GM12865 (cell line): ENCODE data around the gene REX1BD.
A peak's percentile ranks its signal among the peaks of the same experiment; 100 is the strongest.

Experiments
- DNase-seq: peaks from one replicate; pipeline ENCODE4 v3.0.0; 2010; ENCODE audit warnings: low read depth
- H3K4me3 ChIP-seq: 2 replicates; pipeline ENCODE4 v1.5.1; 2011; ENCODE audit warnings: mild to moderate bottlenecking, low read depth, low read length, control low read depth
- CTCF ChIP-seq: IDR thresholded peaks from 2 replicates; pipeline ENCODE4 v1.5.1; 2011; ENCODE audit warnings: low read length, control low read depth, low read depth, inconsistent platforms; ENCODE audit not compliant: insufficient read depth; ENCODE audit errors: missing control alignments

REX1BD gene

DNA sequence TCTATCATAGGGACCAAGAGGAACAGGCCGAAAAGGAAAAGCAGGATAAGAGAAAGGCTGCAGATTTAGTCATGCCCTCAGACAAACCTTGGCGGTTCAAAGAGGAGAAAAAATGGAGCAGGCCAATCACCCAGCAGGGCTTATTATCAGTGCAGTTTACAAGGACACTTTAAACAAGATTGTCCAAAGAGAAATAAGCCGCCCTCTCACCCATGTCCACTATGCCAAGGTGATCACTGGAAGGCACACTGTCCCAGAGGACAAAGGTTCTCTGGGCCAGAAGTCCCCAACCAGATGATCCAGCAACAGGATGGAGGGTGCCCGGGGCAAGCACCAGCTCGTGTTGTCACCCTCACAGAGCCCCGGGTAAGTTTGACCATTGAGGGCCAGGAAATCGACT, 8.3 kb upstream of the REX1BD start:
- DNase-seq = no peak
- H3K4me3 ChIP-seq = no peak overlapping the region
- no peak for TF ChIP-seq CTCF

- TF ChIP-seq CTCF = no peak
- DNase-seq = peak; percentile 54
- H3K4me3 ChIP-seq = no peak overlapping the region
Observed at GRCh38 chr19:18586306-18586705, 2.3 kb upstream of the REX1BD start.

DNA sequence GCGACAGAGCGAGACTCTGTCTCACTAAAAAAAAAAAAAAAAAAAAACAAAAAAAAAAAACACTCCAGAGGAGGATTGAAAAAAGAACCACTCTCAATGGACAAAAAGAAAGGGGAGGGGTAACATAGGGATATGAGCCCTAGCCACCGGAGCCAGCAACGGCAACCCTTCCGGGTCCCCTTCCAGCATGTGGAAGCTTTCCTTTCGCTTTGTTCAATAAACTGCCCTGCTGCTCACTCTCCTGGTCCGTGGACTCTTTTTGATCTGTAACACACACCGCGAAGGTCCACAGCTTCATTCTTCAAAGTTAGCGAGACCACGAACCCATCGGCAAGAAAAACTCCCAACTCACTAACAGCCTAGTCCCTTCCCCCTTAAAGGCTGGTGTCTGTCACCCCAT, 1.0 kb upstream of the REX1BD start:
- no peak for TF ChIP-seq CTCF
- no peak for DNase-seq
- H3K4me3 ChIP-seq = peak overlapping the region; percentile 75

DNA sequence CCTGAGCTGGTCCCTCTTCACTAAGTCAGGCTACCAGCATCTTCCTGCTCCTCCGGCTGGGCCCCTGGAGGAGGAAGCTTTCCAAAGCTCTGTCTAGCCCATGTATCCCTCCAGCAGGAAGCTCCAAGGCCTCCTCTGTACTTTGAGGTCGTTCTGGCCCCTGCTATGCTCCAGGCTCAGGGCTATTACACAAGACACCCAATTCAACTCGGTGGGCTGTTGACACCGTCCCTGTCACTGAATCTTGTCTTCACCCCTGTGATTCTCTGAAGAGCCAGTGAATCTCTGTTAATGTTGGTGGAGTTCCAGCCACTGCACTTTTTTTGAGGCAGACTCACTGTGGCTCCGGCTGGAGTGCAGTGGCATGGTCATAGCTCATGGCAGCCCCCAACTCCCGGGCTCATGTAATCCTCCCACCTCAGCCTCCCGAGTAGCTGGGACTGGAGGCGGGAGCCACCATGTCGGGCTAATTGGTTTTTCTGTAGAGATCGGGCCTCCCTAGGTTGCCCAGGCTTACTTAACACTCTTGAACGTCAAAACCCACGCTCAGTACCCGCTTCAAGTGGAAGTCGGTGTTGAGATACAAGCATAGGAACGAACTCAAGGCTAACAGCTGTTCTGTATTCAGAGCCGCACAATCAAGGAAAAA, 512 bp upstream of the REX1BD start:
- DNase-seq = no peak
- peak overlapping the region; percentile 75 for H3K4me3 ChIP-seq
- TF ChIP-seq CTCF = no peak

DNA sequence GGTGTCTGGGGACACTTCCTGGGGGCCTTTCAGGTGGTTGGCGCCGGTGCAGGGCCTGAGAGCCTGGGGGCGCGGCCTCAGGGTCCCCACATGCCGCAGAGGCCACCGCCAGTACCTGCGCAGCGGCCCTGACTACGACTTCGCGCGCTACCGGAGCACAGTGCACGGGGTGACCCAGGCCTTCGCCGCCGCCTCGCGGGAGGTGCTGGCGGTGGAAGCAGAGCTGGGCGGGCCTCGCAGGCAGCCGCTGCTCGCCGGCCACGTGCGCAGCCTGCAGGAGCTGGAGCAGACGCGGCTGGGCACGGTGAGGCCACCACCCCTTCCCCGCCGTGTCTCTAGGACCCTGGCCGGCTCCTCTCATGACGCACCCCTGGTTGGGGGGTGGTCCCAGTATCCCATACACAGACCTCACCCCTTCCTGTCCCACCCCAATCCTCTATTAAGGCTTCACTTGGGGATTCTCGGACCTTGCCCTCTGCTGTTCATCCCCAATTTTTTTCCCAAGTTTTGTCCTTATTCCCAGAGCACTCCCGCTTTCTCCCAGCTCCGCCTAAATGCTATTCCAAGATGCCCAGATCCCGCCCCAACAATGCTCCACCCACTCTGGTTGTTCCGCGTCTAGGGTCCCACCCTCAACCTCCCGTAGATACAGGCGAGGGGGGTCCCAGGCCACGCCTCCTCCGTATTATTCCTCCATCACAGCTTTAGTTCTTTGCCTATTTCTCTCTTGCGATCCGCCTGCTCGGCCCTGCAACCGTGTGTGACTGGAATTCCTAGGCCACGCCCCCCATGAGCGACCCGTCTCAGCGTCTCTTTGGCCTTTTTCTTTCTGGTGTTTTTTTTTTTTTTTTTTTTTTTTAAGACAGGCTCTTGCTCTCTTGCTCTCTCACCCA, 1.0 kb downstream of the REX1BD start:
- peak overlapping the region; percentile 75 for H3K4me3 ChIP-seq
- TF ChIP-seq CTCF = peak; percentile 14
- DNase-seq = peak; percentile 87

DNA sequence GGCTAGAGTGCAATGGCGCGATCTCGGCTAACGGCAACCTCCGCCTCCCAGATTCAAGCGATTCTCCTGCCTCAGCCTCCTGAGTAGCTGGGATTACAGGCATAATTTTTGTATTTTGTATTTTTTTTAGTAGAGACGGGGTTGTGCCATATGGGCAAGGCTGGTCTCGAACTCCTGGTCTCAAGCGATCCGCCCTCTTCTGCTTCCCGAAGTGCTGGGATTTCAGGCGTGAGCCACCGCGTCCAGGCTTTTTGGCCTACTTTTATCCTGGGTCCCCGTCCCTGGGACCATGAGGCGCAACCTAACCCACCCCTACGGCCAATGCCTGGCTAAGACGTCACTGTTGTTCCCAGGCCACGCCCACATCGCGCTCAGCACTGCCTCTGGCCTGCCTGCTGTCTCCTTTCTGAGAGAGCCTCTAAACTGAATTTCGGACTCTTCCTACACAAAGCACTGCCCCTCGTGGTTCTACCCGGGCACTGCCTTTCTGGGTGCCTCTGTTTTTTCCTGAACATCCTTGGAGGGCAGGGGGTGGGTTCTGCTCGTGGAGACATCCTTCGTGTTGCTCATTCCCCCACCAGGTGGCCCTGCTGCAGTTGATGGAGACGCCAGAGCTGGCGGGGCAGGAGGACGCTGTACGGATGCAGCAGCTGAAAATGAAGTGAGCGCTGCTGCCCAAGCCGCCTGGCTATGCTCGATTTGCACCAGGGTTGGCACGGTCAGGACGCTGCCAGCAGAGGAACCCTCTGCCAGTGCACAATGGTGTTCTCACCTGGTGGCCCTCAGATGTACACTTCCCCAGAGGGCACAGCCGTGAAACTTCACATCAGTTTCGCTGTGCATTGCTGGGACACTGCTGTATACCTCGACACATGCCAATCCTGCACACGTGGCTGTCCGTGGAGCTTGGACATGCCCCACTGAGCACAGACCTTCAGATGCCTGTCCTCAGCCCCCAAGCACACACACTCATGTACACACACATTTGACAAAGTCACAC, 2.0 kb downstream of the REX1BD start:
- TF ChIP-seq CTCF = peak; percentile 16
- DNase-seq = peak; percentile 41
- H3K4me3 ChIP-seq = peak overlapping the region; percentile 75
